GM12878 (cell line): Measurements from ENCODE around the gene CTAG1A. TPM values are rescaled to one million over a fixed set of nuclear protein-coding genes. Genes with fewer than 3 reads are reported as not detected.

Experiments used
- ATAC-seq: fragments of 200-7000 bp; cut with Tn5 transposase; 3 replicates; pipeline ENCODE4 v1.9.1; 2020; ENCODE audit warnings: mild to moderate bottlenecking, moderate library complexity
- BruUV-seq: library from RNA; stranded (reverse); fragments of 400-500 nt; replicated peaks from 2 replicates; lab custom pipeline; 2021; lab: Mats Ljungman, UMichigan
- CTCF ChIA-PET: fragments of 300-600 bp; sonication (Branson Sonifier 250); formaldehyde crosslinking; extraction: SDS; loops from one replicate; lab custom pipeline; 2021; ENCODE audit warnings: inconsistent platforms; lab: Yijun Ruan, JAX
- POLR2A ChIA-PET: fragments of 350-600 bp; formaldehyde crosslinking; extraction: SDS; loops from one replicate; lab custom pipeline; 2021; ENCODE audit warnings: inconsistent platforms; lab: Charles Lee
- RAD21 ChIA-PET: fragments of 300-600 bp; sonication (Branson Sonifier 250); formaldehyde crosslinking; loops from one replicate; lab custom pipeline; 2023; ENCODE audit warnings: antibody characterized with exemption; ENCODE audit not compliant: unreplicated experiment; lab: Charles Lee
- SMC1A ChIA-PET: fragments of 300-600 bp; sonication (Branson Sonifier 250); formaldehyde crosslinking; loops from one replicate; lab custom pipeline; 2023; ENCODE audit not compliant: unreplicated experiment, uncharacterized antibody; lab: Charles Lee
- DNase-seq: peaks from one replicate; pipeline ENCODE4 v3.0.0-alpha.2; 2011; ENCODE audit warnings: low read depth, low spot score
- FAIRE-seq: peaks from 3 replicates; lab custom pipeline; 2011; peaks lifted over from hg19 to GRCh38; lab: Jason Lieb, UNC
- H2AFZ ChIP-seq: 2 replicates; pipeline ENCODE4 v1.6.0; 2011; ENCODE audit warnings: low read depth, low read length, control low read depth; ENCODE audit not compliant: control insufficient read depth
- H3K27ac ChIP-seq: 2 replicates; pipeline ENCODE4 v1.5.1; 2011; ENCODE audit warnings: control low read depth; ENCODE audit not compliant: control insufficient read depth, insufficient read depth
- H3K27me3 ChIP-seq, 2 experiments: replicated peaks in 1 of 2; 2 replicates each; pipeline versions ENCODE4 v1.6.0 to v1.6.1; 2011; ENCODE audit warnings: low read length in 1 of 2; ENCODE audit not compliant: control insufficient read depth in 2 of 2, insufficient read depth in 2 of 2
- H3K36me3 ChIP-seq, 2 experiments: 2 replicates each; pipeline ENCODE4 v1.5.1; 2011; ENCODE audit warnings: low read length in 1 of 2; ENCODE audit not compliant: control insufficient read depth in 2 of 2, insufficient read depth in 2 of 2
- H3K4me1 ChIP-seq: 2 replicates; pipeline ENCODE4 v1.6.1; 2011; ENCODE audit warnings: mild to moderate bottlenecking, low read length, moderate library complexity, mixed read lengths; ENCODE audit not compliant: control insufficient read depth, insufficient read depth
- H3K4me2 ChIP-seq: 2 replicates; pipeline ENCODE4 v1.6.0; 2011; ENCODE audit warnings: control low read depth; ENCODE audit not compliant: control insufficient read depth, insufficient read depth
- H3K4me3 ChIP-seq: fragments of 200-600 bp; sonication (generic); 2 replicates; pipeline ENCODE4 v1.5.1; 2016
- H3K79me2 ChIP-seq: 2 replicates; pipeline ENCODE4 v1.6.0; 2011; ENCODE audit warnings: low read length; ENCODE audit not compliant: control insufficient read depth, insufficient read depth
- H3K9ac ChIP-seq: 2 replicates; pipeline ENCODE4 v1.8.0; 2011; ENCODE audit warnings: low read length, control low read depth, mixed read lengths; ENCODE audit not compliant: control insufficient read depth, insufficient read depth
- H3K9me3 ChIP-seq: replicated peaks from 3 replicates; pipeline ENCODE4 v1.5.1; 2011; ENCODE audit warnings: mild to moderate bottlenecking, low read length; ENCODE audit not compliant: control insufficient read depth, insufficient read depth
- H4K20me1 ChIP-seq: 2 replicates; pipeline ENCODE4 v1.6.0; 2011; ENCODE audit not compliant: control insufficient read depth, insufficient read depth
- BMI1 ChIP-seq: fragments of 450-650 bp; IDR thresholded peaks from 2 replicates; pipeline ENCODE4 v1.6.1; 2016; ENCODE audit warnings: mild to moderate bottlenecking, moderate library complexity, borderline replicate concordance
- CHD4 ChIP-seq: fragments of 200-600 bp; sonication (generic); IDR thresholded peaks from 2 replicates; pipeline ENCODE4 v1.6.1; 2016; ENCODE audit warnings: mild to moderate bottlenecking
- WGBS: methylation state at CpG from one replicate; pipeline ENCODE4 v1.1.6; 2016; ENCODE audit warnings: low lambda C conversion rate; ENCODE audit not compliant: insufficient replicate concordance, insufficient coverage; ENCODE audit errors: missing lambda C conversion rate; 5-methylcytosine and 5-hydroxymethylcytosine counted together
- in situ Hi-C: fragments of 300-500 bp; cut with MboI; formaldehyde crosslinking; loops from 9 replicates; pipeline ENCODE4 v1.14.3; 2018; ENCODE audit warnings: mixed read lengths
- intact Hi-C: fragments of 100-400 bp; cut with micrococcal nuclease; formaldehyde crosslinking; loops from one replicate; pipeline ENCODE4 v1.14.2; 2022; ENCODE audit not compliant: unreplicated experiment
- polyA plus RNA-seq, 11 experiments: library from polyadenylated mRNA; depleted of rRNA in 4 of 11; unstranded in 6 of 11; stranded (reverse) in 5 of 11; fragments of >200 nt; fragmentation: Nextera tagmentation in 4 of 11; fragmentation: Illumina TruSeq in 1 of 11; extraction: Ambion mirVana in 4 of 11; extraction: Trizol in 1 of 11; gene quantifications; 1 replicate in 1 of 11; 2 replicates in 10 of 11; pipeline versions ENCODE4 v1.2.1 to v1.2.3, GENCODE V29; 2011 to 2016; ENCODE audit warnings: inconsistent platforms in 2 of 11, missing spikeins in 2 of 11, low read depth in 1 of 11
- total RNA-seq, 4 experiments: library from RNA; depleted of rRNA in 3 of 4; stranded (reverse); fragments of >200 nt in 3 of 4; fragmentation: Illumina TruSeq in 1 of 4; extraction: Trizol in 1 of 4; gene quantifications; 2 replicates each; pipeline versions ENCODE4 v1.2.1 to v1.2.3, GENCODE V29; 2013 to 2021
- TF ChIP-seq, protein P1 (sequence below): IDR thresholded peaks from 2 replicates; pipeline ENCODE4 v1.6.1; 2012; ENCODE audit warnings: improper control_type of control experiment, low read depth, low read length; ENCODE audit not compliant: insufficient replicate concordance

Gene CTAG1A
- total and polyA plus RNA-seq, 10 of the 15 experiments (the other 5 are each of a cell fraction or from before 2014, with no cell fraction given) = not detected

DNA sequence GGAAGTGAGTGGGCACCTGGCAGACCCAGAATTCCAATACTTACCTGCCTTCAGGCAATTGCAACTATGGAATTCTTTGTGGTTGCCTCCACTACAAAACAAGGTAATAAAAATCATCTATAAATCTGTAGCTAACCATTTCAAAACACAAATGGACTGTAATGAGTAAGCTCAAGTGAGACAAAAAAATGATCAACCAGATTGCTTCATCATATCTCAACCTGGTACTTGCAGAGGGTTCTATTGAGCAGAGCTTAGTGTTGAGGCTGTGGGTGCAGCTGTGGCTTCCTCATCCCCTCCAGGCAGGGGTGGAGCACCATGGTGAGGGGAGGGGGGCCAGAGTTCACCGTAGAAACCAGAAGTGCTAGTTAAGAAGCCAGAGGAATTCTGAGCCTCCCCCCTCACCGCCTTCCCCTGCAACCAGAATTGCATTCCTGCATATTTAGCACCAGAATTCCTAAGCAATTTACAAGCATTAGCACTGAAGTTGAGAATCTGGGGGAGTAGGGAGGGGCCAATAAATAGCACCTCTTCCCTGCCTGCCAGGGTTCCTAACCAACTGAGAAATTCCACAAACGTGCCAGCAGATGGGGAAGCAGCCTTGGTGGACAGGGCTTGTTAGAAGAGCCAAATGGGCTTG lies 11.5 kb downstream of the CTAG1A start:
- H3K27ac ChIP-seq = no peak overlapping the region
- intact Hi-C loops = no loop called here
- no peaks in the 10 kb centered on the region for H3K4me1 ChIP-seq
- SMC1A ChIA-PET = no interaction called here
- no peaks in the 10 kb centered on the region for H3K36me3 ChIP-seq
- RAD21 ChIA-PET = no interaction called here
- no peak overlapping the region for H2AFZ ChIP-seq
- no peak for DNase-seq
- H3K79me2 ChIP-seq = no peaks in the 10 kb centered on the region
- no peak overlapping the region for H3K4me3 ChIP-seq
- CTCF ChIA-PET = no interaction called here
- no peak for TF ChIP-seq CHD4
- TF ChIP-seq BMI1 = no peak
- TF ChIP-seq, protein P1, sequence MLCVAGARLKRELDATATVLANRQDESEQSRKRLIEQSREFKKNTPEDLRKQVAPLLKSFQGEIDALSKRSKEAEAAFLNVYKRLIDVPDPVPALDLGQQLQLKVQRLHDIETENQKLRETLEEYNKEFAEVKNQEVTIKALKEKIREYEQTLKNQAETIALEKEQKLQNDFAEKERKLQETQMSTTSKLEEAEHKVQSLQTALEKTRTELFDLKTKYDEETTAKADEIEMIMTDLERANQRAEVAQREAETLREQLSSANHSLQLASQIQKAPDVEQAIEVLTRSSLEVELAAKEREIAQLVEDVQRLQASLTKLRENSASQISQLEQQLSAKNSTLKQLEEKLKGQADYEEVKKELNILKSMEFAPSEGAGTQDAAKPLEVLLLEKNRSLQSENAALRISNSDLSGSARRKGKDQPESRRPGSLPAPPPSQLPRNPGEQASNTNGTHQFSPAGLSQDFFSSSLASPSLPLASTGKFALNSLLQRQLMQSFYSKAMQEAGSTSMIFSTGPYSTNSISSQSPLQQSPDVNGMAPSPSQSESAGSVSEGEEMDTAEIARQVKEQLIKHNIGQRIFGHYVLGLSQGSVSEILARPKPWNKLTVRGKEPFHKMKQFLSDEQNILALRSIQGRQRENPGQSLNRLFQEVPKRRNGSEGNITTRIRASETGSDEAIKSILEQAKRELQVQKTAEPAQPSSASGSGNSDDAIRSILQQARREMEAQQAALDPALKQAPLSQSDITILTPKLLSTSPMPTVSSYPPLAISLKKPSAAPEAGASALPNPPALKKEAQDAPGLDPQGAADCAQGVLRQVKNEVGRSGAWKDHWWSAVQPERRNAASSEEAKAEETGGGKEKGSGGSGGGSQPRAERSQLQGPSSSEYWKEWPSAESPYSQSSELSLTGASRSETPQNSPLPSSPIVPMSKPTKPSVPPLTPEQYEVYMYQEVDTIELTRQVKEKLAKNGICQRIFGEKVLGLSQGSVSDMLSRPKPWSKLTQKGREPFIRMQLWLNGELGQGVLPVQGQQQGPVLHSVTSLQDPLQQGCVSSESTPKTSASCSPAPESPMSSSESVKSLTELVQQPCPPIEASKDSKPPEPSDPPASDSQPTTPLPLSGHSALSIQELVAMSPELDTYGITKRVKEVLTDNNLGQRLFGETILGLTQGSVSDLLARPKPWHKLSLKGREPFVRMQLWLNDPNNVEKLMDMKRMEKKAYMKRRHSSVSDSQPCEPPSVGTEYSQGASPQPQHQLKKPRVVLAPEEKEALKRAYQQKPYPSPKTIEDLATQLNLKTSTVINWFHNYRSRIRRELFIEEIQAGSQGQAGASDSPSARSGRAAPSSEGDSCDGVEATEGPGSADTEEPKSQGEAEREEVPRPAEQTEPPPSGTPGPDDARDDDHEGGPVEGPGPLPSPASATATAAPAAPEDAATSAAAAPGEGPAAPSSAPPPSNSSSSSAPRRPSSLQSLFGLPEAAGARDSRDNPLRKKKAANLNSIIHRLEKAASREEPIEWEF = no peak
- BruUV-seq = no TSS peak
- no peaks in the 10 kb centered on the region for H4K20me1 ChIP-seq
- H3K9ac ChIP-seq = no peak overlapping the region
- no peaks in the 10 kb centered on the region; the same call in 2 of the 3 replicates for H3K9me3 ChIP-seq
- POLR2A ChIA-PET = interaction anchor here (0.6 kb wide), 1 partner anchor 52 kb away, joined by 6 read pairs; no protein-coding TSS in a partner anchor
- in situ Hi-C loops = loop anchor here (25.0 kb wide), 1 partner anchor 141 kb away; no protein-coding TSS in a partner anchor
- no peak overlapping the region for H3K4me2 ChIP-seq
- H3K27me3 ChIP-seq = no peaks in the 10 kb centered on the region
- ATAC-seq = no peak
- WGBS = 16% methylated on average over 3 of the region's 3 CpGs
- no peak for FAIRE-seq
